KMS-11 (cell line): Measurements from ENCODE around the gene TUT4.

ENCODE experiments used
- H2AFZ ChIP-seq: fragments of 200-600 bp; sonication (generic); 2 replicates; pipeline ENCODE4 v1.6.1; 2016; ENCODE audit warnings: antibody characterized with exemption, mixed run types, low read depth
- H3K27ac ChIP-seq: fragments of 200-600 bp; sonication (generic); 2 replicates; pipeline ENCODE4 v1.6.1; 2016; ENCODE audit warnings: mild to moderate bottlenecking, mixed run types
- H3K27me3 ChIP-seq: fragments of 200-600 bp; sonication (generic); 2 replicates; pipeline ENCODE4 v1.6.1; 2017; ENCODE audit warnings: mild to moderate bottlenecking, low read depth, mixed run types, moderate library complexity; ENCODE audit not compliant: insufficient read depth
- H3K36me3 ChIP-seq: fragments of 200-600 bp; sonication (generic); 2 replicates; pipeline ENCODE4 v1.6.1; 2017; ENCODE audit warnings: mild to moderate bottlenecking, mixed run types; ENCODE audit not compliant: insufficient read depth
- H3K4me1 ChIP-seq: fragments of 200-600 bp; sonication (generic); 2 replicates; pipeline ENCODE4 v1.6.1; 2016; ENCODE audit warnings: mild to moderate bottlenecking, low read depth, mixed run types; ENCODE audit not compliant: poor library complexity, severe bottlenecking
- H3K4me2 ChIP-seq: fragments of 200-600 bp; sonication (generic); 2 replicates; pipeline ENCODE4 v1.7.0; 2016; ENCODE audit warnings: mild to moderate bottlenecking, mixed run types
- H3K4me3 ChIP-seq: fragments of 200-600 bp; sonication (generic); IDR thresholded peaks from 2 replicates; pipeline ENCODE4 v1.6.1; 2017; ENCODE audit warnings: low read depth, low read length, mixed read lengths; ENCODE audit not compliant: insufficient read depth
- H3K79me2 ChIP-seq: fragments of 200-600 bp; sonication (generic); 2 replicates; pipeline ENCODE4 v1.6.1; 2016; ENCODE audit warnings: low read depth, mixed run types; ENCODE audit not compliant: insufficient read depth
- H3K9ac ChIP-seq: fragments of 200-600 bp; sonication (generic); 2 replicates; pipeline ENCODE4 v1.6.1; 2016; ENCODE audit warnings: mild to moderate bottlenecking, mixed run types
- H4K20me1 ChIP-seq: fragments of 200-600 bp; sonication (generic); 2 replicates; pipeline ENCODE4 v1.6.1; 2016; ENCODE audit warnings: mild to moderate bottlenecking, mixed run types; ENCODE audit not compliant: insufficient read depth
- CTCF ChIP-seq: fragments of 200-600 bp; sonication (generic); conservative IDR thresholded peaks from 2 replicates; pipeline ENCODE4 v1.6.1; 2017; ENCODE audit warnings: low read depth, mild to moderate bottlenecking, antibody characterized with exemption, low read length, moderate library complexity, mixed read lengths

The TUT4 gene

GRCh38 chr1:52532247-52532646, 20.6 kb downstream of the TUT4 start:
- Histone ChIP-seq H3K27me3 (no peaks in the 10 kb centered on the region), H3K4me2 (no peak overlapping the region), H4K20me1 (no peaks in the 10 kb centered on the region), H2AFZ (no peak overlapping the region), H3K36me3 (no peaks in the 10 kb centered on the region), H3K79me2 (peaks cover 87% of the 10 kb centered on the region), H3K4me3 (no peak overlapping the region), H3K4me1 (peaks cover 3% of the 10 kb centered on the region), H3K9ac (no peak overlapping the region), H3K27ac (no peak overlapping the region)
- TF ChIP-seq CTCF, result no peak

GRCh38 chr1:52531249-52531872, 21.5 kb downstream of the TUT4 start:
- H3K27ac ChIP-seq, result no peak overlapping the region
- peaks cover 78% of the 10 kb centered on the region for H3K79me2 ChIP-seq
- no peaks in the 10 kb centered on the region for H4K20me1 ChIP-seq
- H3K4me3 ChIP-seq, result no peak overlapping the region
- H3K9ac ChIP-seq, result no peak overlapping the region
- H3K4me1 ChIP-seq, result peaks cover 3% of the 10 kb centered on the region
- no peaks in the 10 kb centered on the region for H3K27me3 ChIP-seq
- no peak overlapping the region for H2AFZ ChIP-seq
- H3K36me3 ChIP-seq, result no peaks in the 10 kb centered on the region
- H3K4me2 ChIP-seq, result no peak overlapping the region
- no peak for TF ChIP-seq CTCF

- no peak overlapping the region for H3K4me2 ChIP-seq
- no peak overlapping the region for H3K9ac ChIP-seq
- H3K79me2 ChIP-seq, result peaks cover 71% of the 10 kb centered on the region
- H3K4me1 ChIP-seq, result peaks cover 3% of the 10 kb centered on the region
- H2AFZ ChIP-seq, result no peak overlapping the region
- no peaks in the 10 kb centered on the region for H4K20me1 ChIP-seq
- H3K36me3 ChIP-seq, result no peaks in the 10 kb centered on the region
- H3K4me3 ChIP-seq, result no peak overlapping the region
- H3K27me3 ChIP-seq, result no peaks in the 10 kb centered on the region
- no peak overlapping the region for H3K27ac ChIP-seq
- TF ChIP-seq CTCF, result no peak
Measured at GRCh38 chr1:52530563-52531144, 22.2 kb downstream of the TUT4 start.

GRCh38 chr1:52523376-52523775, 29.5 kb downstream of the TUT4 start:
- Histone ChIP-seq H3K27ac (no peak overlapping the region), H4K20me1 (no peaks in the 10 kb centered on the region), H3K27me3 (no peaks in the 10 kb centered on the region), H3K4me2 (no peak overlapping the region; the same call in 1 of the 2 replicates), H3K36me3 (no peaks in the 10 kb centered on the region), H3K4me1 (peaks cover 60% of the 10 kb centered on the region), H3K79me2 (peaks cover 3% of the 10 kb centered on the region; the same call in 1 of the 2 replicates), H3K9ac (no peak overlapping the region), H2AFZ (no peak overlapping the region), H3K4me3 (no peak overlapping the region)
- TF ChIP-seq CTCF, result no peak
